GM21360 (cell line): Measurements from ENCODE around the gene RNF223.
"Not testable (repeated sequence)": the region's sequence is repeated elsewhere in the genome, so short reads cannot be mapped to it uniquely, and the experiment has no call there.

Experiments
- ATAC-seq: cut with Tn5 transposase; IDR thresholded peaks from one replicate; pipeline ENCODE4 v1.9.1; 2021; ENCODE audit warnings: mild to moderate bottlenecking, moderate library complexity; ENCODE audit not compliant: unreplicated experiment

RNF223 gene

DNA sequence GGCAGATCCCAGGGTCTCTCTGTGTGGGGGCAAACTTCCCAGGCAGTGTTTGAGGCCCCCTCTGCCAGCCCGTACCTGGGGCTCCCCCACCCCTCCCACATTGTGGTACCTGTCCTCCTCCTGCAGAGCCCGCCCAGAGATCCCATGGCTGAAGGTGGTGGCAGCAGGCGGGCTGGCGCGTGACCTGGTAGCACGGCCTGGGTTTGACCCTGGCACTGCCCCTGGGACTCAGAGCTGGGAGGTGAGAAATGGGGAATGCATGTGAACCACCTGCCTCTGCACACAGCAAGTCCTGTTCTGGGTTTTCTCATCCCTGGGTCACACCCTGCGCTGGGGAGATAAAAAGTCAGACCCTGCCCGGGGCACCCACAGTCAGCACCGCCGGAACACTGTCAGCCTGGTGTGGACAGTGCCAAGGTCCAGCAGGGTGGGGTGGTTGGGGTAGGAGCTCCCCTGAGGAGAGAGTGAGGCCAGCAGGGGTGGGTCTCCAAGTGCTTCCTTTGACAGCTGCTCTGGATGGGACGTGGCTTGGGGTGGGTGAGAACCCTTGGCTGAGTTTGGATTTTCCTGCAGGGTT is 42.4 kb downstream of the RNF223 start:
- no peak for ATAC-seq

DNA sequence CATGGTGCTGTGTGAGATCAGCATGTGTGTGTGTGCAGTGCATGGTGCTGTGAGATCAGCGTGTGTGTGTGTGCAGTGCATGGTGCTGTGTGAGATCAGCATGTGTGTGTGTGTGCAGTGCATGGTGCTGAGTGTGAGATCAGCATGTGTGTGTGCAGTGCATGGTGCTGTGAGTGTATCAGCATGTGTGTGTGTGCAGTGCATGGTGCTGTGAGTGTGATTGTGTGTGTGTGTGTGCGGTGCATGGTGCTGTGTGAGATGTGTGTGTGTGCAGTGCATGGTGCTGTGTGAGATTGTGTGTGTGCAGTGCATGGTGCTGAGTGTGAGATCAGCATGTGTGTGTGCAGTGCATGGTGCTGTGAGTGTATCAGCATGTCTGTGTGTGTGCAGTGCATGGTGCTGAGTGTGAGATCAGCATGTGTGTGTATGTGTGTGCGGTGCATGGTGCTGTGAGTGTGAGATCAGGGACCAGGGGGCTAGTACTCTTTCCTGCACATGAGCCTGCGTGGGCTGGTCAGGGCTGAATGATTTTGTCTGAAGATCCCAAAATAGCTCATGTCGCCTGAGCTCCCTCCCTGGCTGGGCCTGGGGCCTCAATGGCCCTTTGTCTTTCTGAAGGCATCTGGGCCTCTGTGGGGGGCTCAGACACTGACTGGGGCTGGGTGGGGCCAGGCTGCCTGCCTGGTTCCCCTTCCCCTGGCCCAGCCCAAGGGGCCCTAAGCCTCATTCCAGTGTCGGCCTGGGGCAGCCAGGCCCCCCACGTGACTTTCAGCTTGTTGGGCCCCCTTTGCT is 43.0 kb downstream of the RNF223 start:
- ATAC-seq, result not testable (repeated sequence)

DNA sequence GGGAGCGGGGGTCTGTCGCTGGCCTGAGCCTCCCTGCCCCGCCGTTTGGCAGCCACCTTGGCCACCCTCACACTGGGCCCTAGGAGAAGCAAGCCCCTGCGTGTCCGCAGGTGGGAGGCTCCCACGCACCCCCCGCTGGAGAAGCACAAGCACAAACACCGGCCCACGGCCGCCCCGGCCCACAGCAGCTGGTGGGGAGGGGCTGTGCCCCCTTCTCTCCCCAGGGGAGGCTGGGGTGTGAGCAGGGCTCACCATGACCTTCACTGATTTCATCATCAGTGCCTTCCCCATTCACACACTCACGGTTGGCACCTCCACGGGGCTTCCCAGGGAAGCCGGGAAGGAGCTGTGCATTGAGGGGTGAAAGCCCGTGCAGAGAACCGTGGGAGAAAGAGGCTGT is 46.3 kb downstream of the RNF223 start:
- ATAC-seq, result no peak

DNA sequence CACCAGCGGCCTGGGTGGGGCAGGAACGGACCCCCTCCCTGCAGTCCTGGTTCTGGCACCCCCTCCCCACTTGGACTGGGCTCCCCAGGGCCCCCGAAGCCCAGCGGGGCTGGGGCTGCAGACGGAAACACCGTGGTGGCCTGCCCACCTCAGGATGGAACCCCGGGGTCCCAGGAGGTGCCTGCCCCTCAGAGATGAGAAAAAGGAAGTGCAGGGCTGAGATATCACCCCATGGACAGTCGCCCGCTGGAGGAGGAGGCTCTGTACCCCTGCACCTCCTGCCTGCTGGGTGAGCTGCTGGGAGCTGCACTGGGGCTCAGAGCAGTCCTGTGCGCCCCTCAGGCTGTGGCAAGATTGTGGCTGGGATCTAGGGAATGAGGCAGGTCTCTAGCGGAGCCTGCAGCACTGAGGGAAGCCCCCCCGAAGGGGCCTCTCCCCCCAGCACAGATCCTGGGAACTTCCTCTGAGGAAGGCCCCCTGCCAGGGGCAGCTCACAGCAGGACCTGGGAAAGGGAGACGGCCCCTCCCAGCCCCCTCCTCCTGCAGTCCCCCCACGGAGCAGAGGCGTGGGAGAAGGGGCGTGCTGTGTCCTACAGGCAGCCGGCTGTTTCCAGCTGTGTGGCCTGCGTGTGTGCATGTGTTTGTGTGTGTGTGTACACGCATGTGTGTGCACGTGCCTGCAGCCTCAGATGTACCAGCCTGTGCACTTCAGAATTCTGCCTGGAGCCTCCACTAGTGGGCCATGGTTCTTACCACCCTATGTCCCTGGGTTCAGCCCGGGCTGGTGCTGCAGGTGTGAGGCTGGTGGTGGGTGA is 47.3 kb downstream of the RNF223 start:
- ATAC-seq, result no peak

DNA sequence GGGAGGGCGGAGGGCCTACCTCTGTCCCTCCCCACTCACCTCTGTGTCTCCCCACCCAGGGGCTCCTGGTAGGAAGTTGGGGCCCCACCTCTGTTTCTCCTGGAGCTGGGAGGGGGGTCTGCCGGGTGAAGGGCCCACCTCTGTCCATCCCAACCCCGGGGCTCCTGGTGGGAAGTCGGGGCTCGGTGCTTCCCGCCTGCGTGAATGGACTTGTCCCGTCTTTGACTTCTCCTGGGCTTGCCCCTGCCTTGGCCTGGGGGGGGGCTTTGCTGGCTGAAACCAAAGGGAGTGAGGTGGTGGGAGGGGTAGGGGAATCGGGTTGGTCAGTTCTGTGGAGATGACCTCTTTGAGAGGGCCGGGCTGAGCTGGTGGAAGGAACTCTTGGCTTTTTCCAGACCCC is 48.4 kb downstream of the RNF223 start:
- ATAC-seq, result no peak

DNA sequence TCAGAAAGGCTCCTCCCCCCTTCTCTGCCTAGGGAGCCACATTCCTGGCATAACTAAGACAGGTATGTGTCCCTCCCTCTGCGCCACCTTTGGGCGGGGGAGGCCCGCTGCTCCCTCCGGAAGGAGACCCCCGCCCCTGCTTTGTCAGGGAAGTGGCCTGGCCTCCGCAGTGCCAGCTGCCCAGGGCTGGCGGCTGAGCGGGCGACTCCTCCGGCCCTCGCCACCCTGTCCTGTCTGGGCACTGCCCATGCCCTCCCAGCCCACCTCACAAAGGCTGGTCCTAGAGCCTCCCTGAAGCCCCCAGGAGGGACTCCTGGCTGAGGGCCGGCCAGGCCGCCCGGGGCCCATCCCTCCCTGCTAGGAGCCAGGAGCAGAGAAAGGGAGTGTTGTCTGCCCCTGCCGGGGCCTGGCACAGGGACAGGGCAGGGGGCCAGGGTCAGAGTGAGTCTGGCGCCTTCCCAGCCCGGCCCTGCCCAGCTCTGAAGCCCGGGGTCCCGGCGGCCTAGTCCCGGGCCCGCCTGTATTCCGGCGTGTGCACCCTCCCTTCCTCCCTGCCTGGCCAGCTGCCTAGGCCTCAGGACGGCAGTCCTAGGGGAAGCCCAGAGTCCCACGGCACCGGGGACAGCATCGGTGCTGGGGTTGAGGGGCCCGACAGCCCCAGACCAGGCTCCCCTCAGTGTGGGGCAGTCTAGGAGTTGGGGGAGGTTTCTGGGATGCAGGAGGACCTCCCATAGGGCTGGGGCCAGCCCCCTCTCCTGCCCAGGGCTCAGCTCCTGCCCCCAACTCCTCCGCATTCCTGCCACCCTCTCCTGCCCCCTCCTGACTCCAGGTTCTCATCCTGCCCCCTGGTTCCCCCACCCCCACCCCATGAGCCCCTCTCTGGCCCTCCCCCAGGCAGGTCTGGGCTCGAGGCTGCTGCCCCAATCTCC is 49.1 kb downstream of the RNF223 start:
- ATAC-seq, result no peak

DNA sequence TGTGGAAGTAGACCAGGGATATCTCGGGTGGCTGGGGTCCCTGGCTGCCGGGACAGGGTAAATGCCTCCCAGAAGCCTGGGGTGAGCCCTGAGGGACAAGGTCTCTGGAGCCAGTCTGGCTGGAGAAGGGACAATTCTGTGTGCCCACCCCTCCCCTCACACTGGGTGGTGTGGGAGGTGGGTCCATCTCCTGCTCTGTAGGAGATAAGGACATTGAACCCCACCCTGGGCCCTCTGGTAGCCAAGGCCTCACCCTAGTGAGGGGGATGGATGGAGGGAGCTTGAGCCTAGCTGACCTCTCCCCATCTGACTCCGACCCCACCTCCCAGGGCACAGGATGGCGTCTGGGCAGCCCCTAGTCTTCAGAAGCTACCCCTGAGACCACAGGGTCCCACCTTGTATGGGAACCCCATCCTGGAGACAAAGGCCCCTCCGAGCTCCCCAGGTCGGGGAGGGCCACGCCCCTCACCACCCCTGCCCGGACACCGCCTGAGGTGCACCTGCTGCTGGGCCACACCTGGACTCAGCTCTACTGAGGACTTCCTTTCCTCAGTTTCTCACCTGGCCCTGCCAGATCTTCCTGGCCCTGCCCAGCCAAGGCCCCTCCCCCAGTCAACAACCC is 49.8 kb downstream of the RNF223 start:
- no peak for ATAC-seq

DNA sequence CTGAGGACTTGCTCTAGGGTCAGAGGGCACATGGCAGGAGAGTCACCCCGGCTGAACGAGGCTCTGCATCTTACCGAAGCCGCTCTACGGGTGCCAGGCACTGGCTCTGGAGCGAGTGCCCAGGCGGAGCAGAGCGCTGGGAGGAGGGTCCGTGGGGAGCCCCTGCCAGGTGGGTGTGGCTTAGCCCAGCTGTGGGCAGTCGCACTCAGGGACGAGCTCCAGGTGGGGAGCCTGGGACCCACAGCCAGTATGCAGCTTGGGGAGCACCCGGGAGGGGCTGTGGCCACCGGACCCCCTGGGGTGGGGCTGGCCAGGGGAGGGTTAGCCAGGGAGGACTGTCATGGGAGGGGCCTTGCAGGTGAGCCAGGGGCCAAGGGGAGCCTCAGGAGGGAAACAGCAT is 50.4 kb downstream of the RNF223 start:
- ATAC-seq, result no peak

DNA sequence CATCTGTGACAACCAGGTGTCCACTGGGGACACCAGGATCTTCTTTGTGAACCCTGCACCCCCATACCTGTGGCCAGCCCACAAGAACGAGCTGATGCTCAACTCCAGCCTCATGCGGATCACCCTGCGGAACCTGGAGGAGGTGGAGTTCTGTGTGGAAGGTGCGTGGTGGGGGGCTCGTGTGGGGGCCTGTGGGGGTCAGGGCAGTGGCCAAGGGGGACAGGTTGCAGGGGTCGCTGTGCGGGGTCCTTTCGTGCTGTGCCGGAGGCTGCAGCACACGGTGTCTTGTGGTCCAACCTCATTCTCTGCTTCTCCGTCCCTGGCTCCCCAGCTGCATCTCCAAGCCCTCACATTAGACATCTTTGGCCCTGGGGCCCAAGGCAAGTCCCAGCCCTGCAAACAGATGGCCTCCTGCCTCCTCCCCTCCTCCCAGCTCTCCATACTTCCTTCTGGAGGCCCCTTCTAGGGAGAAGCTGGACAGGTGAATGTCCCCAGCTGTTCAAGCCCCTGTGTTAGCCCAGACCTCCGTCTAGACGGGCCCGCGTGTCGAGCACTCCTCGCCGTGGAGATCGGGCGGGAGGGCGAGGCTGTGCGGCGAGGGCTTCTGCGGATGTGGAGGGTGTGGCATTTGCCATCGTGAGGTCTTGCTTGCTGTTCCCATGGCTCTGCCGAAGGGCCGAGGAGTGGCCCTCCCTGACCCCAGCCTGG is 51.6 kb downstream of the RNF223 start:
- ATAC-seq, result no peak

DNA sequence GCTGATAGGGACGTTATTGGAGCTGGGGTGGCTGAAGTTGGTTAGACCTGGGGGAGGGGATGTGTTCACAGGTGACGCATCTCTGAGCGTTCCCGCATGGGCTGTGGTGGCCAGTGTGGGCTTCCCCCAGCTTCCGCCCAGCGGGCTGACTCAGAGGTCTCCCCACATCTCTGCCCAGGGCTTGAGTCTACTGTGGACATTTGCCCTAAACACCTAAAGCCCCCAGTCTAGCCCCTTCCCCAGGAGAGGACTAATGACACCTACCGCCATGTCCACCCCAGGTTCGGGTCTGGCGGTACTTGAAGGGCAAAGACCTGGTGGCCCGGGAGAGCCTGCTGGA is 52.2 kb downstream of the RNF223 start:
- no peak for ATAC-seq

DNA sequence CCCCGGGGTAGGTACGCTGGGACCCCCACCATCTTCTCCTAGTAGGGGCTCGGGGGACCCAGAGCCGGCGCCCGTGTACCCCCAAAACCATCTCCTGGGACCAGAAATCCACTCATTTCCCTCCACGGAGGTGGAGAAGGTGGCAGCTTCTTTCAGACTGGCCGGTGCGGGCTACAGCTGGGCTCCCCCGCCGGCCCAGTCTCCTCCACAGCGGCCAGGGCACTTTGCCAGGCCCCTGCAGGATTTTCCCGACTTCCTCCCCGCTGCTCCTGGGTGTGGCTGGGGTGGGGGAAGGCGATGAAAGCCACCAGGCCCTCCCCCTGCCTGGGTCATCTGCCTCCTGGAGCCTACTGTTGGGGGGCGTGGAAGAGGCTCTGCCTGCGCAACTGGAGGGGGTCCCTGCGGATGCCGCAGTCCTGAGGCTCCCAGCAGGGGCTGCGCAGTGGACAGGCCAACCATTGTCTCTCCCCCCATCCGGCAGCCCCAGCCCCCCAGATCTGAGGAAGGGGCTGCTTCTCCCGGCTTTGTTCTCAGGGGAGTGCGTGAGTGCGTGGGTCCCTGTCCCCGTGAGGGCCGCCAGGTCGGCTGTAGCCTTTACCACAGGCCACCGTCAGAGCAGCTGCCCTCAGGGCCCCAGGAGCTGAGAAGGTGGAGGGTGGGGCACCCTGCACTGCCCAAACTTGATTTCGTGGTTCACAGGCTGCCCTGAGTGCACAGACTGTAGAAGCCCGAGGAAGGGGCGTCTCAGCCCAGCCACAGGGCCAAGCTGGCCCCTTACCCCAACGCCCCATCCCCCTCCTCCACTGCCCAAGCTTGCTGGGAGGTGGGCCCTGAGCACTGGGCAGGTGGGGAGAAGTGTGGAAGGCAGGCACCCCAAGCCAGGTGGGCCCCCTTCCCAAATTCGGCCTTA is 52.8 kb downstream of the RNF223 start:
- no peak for ATAC-seq
